ENCODE data around the gene MARVELD3.
A peak's percentile ranks its signal among the peaks of the same experiment; 100 is the strongest.
"Not testable (repeated sequence)": the region's sequence is repeated elsewhere in the genome, so short reads cannot be mapped to it uniquely, and the experiment has no call there.

MARVELD3 gene, protein sequence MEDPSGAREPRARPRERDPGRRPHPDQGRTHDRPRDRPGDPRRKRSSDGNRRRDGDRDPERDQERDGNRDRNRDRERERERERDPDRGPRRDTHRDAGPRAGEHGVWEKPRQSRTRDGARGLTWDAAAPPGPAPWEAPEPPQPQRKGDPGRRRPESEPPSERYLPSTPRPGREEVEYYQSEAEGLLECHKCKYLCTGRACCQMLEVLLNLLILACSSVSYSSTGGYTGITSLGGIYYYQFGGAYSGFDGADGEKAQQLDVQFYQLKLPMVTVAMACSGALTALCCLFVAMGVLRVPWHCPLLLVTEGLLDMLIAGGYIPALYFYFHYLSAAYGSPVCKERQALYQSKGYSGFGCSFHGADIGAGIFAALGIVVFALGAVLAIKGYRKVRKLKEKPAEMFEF

DNA sequence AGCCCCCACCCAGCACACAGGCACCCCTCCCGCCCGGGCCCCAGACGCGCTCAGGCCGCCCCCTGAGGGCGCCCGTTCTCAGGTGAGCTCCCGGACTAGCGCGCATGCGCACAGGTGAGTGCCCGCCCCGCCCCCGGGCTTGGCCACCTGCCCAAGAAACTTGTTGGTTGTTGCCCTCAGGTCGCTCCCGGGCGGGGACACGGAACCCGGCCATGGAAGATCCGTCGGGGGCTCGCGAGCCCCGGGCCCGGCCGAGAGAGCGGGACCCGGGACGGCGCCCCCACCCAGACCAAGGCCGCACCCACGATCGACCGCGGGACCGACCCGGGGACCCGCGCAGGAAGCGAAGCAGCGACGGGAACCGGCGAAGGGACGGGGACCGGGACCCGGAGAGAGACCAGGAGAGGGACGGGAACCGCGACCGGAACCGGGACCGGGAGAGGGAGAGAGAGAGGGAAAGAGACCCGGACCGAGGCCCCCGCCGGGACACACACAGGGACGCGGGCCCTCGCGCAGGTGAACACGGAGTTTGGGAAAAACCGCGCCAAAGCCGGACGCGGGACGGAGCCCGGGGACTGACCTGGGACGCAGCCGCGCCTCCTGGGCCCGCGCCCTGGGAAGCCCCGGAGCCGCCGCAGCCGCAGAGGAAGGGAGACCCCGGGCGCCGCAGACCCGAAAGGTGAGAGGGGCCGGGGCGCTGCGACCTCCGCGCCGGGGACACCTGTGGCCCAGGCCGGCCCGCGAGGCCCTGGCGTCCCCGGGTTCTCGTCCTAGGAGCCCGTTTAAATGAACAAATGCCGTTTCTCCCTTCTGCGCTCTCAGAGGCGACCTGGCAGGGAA is at the start of gene MARVELD3:
Gene MARVELD3 (plus strand): TSS at position 167 of the 840 bp plus-strand sequence. CDS start 46 bp downstream, at position 213.
- DNase-seq, result no peak

DNA sequence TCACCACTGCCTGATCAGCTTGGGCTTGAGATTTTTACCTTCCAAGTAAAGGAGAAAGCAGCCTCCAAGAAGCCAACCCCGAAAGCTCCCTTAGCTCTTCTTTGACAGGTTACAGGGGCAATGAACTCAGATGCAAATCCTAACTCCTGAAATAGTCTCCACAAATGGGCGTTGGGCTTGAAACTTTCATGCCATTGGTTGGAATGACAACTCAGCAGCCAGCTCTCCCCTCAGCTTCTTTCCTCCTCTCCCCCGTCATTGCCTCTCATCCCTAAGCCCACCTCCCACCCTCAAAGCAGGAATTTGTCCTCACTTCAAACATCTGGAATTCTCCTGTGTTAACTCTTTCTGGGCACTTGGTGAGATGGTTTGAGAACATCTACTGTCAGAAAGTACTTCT is 49.0 kb upstream of the MARVELD3 start, which contains the start of gene TAT:
Gene TAT (minus strand): TSS at position 122 of the 400 bp plus-strand sequence. CDS start 677 bp downstream, outside the sequence.
- no peak for DNase-seq

DNA sequence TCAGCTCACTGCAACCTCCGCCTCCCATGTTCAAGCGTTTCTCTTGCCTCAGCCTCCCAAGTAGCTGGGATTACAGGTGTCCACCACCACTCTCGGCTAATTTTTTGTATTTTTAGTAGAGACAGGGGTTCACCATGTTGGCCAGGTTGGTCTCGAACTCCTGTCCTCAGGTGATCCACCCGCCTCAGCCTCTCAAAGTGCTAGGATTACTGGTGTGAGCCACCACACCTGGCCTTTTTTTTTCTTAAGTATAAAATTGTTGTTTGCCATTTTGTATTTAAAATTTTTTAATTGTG is 43.5 kb upstream of the MARVELD3 start:
- not testable (repeated sequence) for DNase-seq

DNA sequence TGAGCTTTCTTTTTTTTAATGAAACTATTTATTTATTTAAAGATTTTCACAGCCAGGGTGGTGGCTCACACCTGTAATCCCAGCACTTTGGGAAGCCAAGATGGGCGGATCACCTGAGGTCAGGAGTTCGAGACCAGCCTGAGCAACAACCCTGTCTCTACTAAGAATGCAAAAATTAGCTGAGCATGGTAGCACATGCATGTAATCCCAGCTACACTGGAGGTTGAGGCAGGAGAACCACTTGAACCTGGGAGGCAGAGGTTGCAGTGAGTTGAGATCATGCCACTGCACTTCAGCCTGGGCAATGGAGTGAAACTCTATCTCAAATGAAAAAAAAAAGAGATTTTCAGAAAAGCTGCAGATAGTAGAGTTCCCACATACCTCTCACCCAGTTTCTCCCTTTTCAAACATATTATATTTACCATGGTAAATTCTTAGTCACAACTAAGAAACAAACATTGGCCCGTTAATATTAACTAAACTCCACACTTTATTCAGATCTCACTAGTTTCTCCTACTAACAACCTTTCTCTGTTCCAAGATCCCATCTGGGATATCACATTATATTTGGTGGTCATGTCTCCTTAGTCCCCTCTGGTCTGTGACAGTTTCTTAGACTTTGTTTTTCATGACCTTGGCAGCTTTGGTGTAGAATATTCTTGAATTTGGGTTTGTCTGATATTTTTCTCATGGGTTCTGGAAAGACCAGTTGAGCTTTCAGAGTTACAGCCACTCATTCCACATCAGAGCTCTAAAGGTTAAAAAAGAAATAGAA is 41.3 kb upstream of the MARVELD3 start:
- DNase-seq, result no peak

DNA sequence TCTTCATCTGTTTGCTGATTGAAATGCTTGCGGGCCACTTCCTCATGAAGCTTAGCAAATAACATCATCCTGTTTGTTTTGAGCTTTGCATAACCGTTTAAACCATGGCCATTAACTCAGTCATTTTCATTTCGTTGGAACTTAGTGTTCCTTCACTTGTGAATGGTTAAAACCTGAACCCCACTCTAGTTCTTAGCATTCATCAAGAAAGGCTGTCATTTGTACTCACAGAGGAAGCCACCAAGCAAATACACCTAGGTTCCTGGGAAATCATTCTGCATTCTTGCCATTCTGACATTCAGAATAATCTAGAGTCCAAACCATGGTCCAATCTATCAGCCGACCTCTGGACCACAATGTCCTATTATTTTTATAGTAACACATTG is 40.7 kb upstream of the MARVELD3 start:
- no peak for DNase-seq

DNA sequence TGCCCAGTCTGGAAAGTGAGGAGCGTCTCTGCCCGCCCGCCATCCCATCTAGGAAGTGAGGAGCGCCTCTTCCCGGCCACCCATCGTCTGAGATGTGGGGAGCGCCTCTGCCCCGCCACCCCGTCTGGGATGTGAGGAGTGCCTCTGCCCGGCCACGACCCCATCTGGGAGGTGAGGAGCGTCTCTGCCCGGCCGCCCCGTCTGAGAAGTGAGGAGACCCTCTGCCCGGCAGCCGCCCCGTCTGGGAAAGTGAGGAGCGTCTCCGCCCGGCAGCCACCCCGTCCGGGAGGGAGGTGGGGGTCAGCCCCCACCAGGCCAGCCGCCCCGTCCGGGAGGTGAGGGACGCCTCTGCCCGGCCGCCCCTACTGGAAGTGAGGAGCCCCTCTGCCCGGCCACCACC is 36.6 kb upstream of the MARVELD3 start:
- not testable (repeated sequence) for DNase-seq

DNA sequence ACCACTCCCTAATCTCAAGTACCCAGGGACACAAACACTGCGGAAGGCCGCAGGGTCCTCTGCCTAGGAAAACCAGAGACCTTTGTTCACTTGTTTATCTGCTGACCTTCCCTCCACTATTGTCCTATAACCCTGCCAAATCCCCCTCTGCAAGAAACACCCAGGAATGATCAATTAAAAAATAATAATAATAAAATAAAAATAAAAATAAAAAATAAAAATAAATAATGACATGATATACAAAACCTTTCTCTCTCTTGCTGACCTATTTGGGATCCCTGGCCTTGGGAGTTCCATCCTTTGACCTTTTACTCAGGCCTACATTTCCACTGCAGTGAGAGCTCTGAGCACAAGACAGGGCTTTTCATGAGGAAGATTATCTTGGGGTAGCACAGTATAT is 35.9 kb upstream of the MARVELD3 start:
- DNase-seq, result not testable (repeated sequence)

DNA sequence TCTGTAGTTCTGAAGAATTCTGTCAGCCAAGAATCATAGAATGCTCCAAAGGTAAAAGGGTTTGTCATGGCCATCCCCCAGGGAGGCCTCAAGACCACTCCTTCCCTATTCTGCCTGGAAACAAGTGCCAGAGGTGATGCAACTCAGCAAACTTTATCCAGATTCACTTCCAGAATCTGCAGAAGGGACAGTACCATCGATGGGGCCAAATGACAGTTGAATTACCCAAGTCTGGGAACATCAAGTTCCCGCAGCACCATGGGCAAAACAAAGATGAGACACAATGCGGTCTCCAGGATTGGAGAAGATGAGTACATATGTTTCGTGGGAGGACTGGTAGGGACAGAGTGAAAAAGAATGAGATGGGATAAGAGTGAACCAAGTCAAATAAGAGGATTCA is 35.4 kb upstream of the MARVELD3 start:
- DNase-seq, result peak; percentile 2

DNA sequence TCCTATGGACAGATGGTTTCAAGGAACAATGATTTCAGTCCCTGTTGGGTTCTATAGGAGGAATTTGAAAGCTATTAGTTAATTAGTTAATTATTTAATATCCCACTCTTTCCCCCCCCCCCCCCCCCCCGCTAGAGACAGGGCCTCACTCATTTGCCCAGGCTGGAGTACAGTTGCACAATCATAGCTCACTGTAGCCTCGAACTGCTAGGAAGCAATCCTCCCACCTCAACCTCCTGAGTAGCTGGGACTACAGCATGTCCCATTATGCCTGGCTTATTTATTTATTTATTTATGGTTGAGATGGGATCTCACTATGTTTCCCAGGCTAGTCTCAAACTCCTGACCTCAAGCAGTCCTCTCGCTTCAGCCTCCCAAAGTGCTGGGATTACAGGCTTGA is 34.1 kb upstream of the MARVELD3 start:
- no peak for DNase-seq

DNA sequence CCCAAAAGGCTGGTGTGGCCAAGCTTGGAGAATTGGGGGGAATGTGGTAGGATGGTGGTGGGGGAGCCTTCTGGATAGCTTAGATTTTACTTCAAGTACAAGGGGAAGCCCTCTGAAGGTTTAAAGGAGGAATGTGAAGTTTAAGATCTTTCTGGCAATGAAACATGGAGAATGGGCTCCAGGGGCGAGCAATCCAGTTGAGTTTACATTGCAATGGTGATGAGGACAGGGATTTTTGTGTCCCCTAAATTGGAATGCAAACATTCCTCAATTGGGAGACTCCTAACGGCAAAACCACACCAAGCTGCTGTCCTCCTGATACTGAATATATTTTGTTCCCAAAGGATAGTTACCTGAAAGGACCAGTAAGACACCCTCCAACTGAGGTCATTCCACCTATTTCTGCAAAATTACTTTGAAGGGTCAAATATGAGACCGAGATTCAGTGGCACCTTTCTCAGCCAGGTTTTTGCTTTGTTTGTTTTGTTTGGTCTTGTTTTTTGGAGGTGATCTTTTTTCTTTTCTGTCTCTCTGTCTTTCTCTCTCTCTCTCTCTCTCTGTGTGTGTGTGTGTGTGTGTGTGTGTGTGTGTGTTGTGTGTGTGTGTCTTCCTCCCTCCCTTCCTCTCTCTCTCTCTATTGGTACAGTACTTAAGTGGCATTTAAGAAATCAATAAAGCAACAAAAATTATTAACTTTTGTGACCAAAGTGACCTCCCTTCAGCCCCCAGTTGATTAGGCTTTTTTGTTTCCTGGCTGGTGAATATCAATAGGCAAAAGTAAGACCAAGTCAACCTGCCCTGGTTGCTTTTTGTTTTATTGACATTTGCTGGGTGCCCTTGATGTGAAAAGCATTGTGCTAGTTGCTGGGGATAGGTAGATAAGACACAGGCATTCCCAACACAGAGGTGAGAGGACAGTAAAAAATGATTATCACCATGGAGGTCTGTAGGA is 32.7 kb upstream of the MARVELD3 start:
- DNase-seq, result no peak

DNA sequence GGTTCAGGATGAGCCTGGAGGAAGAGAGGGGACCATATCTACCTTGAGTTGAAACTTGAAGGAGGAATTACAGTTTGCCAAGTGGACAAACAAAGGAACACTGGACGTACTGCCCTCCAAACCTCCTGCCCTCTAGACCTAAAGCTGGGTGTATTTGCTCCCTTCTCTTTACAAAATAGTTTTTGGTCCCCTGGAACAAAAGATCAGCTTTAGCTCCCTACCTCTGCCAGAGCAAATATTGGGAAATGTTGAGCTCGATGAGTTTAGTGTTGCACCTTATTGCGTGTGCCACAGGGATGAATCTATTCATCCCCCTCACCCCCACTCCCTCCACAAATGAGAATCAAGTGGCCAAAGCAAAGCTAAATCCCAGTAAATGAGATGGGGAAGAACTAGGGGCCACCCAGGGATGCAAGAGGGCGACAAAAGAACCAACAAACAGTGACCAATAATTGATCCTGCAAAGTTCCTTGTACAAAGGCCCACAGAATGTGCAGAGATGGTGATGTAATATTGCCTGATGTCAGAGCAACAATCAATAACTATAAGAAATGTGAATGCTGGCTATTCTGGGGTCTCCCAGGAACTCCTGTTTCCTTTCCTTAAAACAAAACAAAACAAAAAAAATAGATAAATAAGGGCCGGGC is 31.9 kb upstream of the MARVELD3 start:
- no peak for DNase-seq

DNA sequence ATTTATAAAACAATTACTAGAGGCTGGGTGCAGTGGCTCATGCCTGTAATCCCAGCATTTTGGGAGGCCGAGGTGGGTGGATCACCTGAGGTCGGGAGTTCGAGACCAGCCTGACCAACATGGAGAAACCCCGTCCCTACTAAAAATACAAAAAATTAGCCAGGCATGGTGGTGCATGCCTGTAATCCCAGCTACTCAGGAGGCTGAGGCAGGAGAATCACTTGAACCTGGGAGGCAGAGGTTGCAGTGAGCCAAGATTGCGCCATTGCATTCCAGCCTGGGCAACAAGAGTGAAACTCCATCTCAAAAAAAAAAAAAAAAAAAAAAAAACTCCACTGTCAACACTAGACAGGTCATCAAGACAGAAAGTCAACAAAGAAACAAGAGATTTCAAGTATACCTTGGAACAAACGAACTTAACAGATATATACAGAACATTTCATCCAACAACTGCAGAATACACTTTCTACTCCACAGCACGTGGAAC is 30.6 kb upstream of the MARVELD3 start:
- DNase-seq, result not testable (repeated sequence)

DNA sequence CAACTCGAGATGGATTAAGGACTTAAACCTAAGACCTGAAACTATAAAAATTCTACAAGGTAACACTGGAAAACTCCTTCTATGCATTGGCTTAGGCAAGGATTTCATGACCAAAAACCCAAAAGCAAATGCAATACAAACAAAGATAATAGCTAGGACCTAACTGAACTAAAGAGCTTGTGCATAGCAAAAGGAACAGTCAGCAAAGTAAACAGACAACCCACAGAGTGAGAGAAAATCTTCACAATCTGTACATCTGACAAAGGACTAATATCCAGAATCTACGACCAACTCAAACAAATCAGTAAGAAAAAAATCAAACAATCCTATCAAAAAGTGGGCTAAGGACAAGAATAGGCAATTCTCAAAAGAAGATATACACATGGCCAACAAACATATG is 27.6 kb upstream of the MARVELD3 start:
- not testable (repeated sequence) for DNase-seq

DNA sequence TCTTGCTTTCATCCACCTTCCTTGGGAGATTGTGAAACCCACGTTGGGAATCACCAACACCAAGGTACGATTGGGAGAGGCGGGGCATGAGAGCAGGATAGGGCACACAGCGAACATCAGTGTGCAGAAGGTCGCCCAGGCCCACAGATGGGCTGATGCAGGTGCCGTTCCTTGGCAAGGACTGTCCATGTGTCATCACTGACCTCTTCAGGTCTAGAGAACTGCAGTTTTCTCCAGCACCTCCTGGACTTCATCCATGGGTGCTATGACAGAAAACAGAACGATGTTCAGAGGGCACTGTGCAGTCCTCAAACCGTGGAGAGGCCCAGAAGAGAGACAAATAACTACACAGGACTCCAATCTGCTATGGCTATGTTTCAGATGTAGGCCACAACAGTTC is 25.2 kb upstream of the MARVELD3 start:
- DNase-seq, result no peak

DNA sequence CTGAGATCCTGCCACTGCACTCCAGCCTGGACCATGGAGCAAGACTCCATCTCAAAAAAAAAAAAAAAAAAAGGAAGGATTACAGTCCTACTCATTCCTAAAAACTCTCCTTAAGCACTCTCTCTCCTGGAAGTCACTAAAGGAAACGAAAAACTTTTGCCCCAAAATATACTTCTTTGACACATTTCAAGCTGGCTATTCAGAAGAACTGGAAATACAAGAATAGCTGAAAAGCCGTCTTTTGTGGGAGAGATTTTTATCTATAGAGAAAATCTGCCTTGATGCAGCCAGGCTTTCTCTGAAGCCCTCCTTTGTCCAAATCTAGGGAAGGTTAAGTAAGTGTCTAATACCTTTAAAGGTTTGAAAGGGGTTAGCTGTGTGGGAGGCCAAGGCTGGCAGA is 16.9 kb upstream of the MARVELD3 start:
- no peak for DNase-seq

DNA sequence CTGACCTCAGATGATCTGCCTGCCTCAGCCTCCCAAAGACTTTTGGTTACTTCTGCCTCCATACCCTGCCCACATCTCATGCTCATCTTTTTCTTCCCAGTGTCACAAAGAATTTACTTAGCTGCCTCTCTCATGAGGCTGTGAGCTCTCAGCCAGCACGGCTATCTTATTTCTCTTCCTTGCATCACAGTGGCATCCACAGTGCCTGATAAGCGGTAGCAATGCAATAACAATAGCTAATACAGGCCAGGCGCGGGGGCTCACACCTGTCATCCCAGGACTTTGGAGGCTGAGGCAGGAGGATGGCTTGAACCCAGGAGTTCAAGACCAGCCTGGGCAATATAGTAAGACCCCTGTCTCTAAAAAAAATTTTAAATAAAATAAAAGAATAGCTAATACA is 15.5 kb upstream of the MARVELD3 start:
- no peak for DNase-seq

DNA sequence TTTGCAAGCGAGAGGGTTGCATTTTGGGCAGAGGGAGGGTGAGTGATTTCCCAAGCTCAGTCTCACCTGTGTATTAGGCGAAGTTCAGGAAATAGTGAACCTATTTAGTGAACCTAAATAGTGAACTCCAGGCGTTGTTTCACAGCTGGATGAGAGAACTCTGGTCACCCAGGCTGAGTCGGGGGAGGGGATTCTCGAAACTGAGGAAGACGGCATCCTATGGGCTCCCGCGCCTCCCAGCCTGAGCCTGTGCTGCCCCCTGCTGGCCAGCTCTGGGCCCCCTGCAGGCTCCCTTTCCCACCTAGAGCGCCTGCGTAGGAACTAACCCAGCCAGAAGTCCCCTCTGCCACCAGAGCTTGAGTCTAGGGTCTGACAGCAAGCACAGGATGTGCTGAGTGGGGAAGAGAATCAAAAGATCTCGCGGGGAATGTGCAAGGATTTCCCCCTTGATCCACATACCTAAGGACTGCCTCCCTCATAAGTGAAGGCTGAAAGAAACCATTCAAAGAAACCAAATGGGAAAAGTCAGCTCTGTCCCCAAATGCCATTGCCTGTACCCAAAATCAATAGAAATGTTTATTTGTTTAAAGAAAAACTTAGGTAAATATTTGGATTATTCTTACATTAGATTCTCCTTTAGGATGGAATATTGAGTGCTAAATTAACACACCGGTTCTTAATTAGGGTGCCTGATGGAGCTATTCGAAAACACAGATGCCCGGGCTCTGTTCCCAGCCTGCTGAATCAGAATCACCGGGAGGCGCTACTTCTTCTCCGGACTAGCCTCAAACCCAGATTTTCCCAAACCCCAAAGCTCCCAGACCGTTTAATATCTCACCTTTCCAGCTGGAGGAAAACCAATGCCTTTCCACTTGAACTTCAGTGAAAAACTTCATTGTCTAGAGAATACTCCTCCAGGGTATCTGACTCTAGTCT is 14.8 kb upstream of the MARVELD3 start:
- DNase-seq, result peak; percentile 73

DNA sequence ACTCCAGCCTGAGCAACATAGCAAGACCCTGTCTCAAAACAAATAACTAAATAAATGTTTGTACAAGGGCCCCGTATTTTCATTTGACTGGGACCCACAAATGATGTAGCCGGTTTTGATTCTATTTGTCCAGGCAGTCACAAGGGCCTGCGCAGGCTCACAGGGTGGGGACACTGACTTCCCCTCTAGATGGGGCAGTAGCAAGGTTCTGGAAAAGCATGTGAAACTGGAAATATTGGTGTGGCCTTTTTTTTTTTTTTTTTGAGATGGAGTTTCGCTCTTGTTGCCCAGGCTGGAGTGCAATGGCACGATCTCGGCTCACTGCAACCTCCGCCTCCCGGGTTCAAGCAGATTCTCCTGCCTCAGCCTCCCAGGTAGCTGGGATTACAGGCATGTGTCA is 11.0 kb upstream of the MARVELD3 start:
- not testable (repeated sequence) for DNase-seq

DNA sequence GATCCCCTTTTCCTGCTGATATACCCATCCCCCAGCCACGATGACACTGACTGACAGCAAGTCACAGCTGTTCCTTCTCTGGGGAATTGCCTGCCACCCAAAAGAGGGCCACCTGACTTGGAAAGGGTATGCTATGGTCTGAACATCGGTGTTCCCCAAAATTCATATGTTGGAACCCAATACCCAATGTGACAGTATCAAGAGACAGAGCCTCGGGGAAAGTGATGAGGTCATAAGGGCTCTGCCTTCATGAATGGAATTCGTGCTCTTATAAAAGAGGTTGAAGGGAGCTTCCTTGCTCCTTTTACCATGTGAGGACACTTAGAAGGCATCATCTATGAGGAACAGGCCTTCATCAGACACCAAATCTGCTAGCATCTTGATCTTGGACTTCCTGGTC is 7.6 kb upstream of the MARVELD3 start:
- no peak for DNase-seq

DNA sequence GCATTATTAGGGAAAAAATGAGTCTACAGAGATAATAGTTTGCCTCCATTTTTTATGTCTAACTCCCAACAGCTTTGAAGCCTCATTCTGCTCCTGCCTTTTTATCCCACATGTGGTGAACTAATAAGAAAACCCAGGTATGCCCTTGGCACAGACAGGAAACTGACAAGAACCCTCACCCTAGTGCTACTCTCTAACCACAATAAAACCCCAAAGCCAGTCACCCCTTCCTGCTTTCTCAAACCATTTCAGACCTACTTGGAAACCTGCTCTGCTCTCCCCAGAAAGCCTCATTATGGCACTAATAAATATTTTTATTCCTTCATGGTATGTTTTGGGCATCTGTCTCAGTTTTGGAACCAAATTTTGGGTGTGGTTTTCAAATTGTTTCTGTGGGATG is 3.9 kb upstream of the MARVELD3 start:
- no peak for DNase-seq

Measured in suppressor macrophage treated with lipopolysaccharide for 4 hours (primary cell).